Measurements from ENCODE around the gene PCSK4. TPM values are rescaled to one million over a fixed set of nuclear protein-coding genes. Genes with fewer than 3 reads are reported as not detected.

Gene PCSK4
- polyA plus RNA-seq, 1 experiment: 1.3 TPM

DNA sequence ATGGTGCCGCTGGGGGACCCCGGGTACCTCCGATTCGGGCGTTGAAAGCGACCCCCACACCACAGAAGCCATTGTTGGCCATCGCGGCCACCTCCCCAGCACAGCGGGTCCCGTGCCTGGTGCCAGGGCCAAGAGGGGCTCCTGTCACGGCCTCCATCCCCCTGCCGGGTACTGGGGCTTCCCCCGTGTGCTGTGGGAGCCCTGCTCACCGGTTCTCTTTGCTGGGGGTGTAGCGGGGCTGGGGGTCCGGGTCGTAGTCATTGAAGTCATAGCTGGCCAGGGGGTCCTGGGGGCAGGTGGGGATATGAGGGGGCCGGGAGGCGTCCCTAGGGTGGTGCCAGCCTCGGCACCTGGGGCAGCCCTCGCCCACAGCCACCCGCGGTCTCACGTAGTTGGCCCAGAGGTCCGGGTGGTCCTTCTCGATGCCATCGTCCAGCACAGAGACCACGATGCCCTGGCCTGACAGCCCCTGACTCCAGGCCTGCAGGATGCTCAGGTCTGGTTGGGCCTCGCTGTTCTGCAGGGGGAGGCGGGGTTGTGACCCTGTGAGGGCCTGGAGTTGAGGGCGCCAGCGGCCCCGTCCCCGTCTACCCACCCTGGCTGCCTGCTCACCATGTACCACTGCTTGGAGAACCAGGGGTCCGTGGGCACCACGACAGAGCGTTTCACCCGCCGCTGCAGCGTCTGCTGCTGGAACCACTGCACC is 2.4 kb downstream of the PCSK4 start:
- TF ChIP-seq CTCF (IDR thresholded peaks at IDR 0.05; ENCODE audit: insufficient read depth, low read depth, low read length): no peak
- Histone ChIP-seq H3K4me3 (ENCODE audit: low read depth, low read length) (no peak overlapping the region), H3K36me3 (ENCODE audit: control insufficient read depth, insufficient read depth, low read length) (no peaks in the 10 kb centered on the region), H3K27me3 (ENCODE audit: control insufficient read depth, insufficient read depth, low read length) (peaks cover 4% of the 10 kb centered on the region)
- no peak for DNase-seq (ENCODE audit: low read depth)
- ChIA-PET CTCF (no interaction called here), POLR2A (no interaction called here)

GRCh38 chr19:1486720-1487575 is 3.2 kb downstream of the PCSK4 start:
- ChIA-PET POLR2A (no interaction called here), CTCF (no interaction called here)
- Histone ChIP-seq H3K27me3 (ENCODE audit: control insufficient read depth, insufficient read depth, low read length) (peaks cover 4% of the 10 kb centered on the region), H3K36me3 (ENCODE audit: control insufficient read depth, insufficient read depth, low read length) (no peaks in the 10 kb centered on the region), H3K4me3 (ENCODE audit: low read depth, low read length) (no peak overlapping the region)
- no peak for TF ChIP-seq CTCF (IDR thresholded peaks at IDR 0.05; ENCODE audit: insufficient read depth, low read depth, low read length)
- DNase-seq (ENCODE audit: low read depth): no peak

GRCh38 chr19:1483979-1484428 is 6.1 kb downstream of the PCSK4 start:
- TF ChIP-seq CTCF (IDR thresholded peaks at IDR 0.05; ENCODE audit: insufficient read depth, low read depth, low read length): no peak
- Histone ChIP-seq H3K27me3 (ENCODE audit: control insufficient read depth, insufficient read depth, low read length) (no peaks in the 10 kb centered on the region), H3K36me3 (ENCODE audit: control insufficient read depth, insufficient read depth, low read length) (no peaks in the 10 kb centered on the region), H3K4me3 (ENCODE audit: low read depth, low read length) (no peak overlapping the region)
- DNase-seq (ENCODE audit: low read depth): no peak
- CTCF ChIA-PET: no interaction called here
- POLR2A ChIA-PET: no interaction called here

DNA sequence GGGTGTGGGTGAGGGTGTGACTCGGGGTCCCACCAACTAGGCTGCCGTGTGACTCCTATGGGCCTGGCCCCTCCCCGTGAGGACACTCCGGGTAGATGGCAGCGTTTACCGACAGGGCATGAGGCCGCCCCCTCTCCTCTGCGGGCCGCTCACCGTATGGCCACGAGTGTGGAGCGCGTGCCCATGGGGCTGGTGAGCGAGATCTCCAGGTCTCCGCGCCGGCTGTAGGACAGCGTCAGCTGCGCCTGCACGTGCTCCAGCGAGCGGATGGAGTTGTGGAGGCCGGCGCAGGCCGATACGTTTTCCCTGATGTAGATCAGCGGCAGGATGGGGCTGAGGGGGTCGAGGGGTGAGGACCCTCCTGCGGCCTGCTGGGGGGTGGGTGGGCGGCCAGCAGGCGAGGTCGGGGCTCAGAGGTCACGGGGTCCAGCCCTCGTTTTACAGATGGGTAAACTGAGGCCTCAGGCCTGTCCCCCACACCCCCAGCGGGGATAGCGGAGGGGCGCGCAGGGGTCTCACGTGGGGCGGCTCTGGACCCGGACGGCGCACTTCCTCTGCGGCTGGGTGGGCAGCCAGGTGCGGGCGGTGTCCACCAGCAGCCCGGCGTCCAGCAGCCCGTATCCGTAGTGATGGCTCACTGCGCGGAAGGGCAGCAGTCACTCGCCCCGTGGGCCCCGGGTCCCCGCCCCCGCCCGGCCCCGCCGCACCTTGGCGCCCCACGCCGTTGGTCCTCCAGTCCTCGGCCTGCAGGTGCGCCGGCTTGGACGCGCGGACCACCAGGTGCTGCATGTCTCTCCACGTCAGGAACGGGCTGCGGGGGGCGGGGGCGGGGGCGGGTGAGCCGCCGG is 6.8 kb downstream of the PCSK4 start:
- TF ChIP-seq CTCF (IDR thresholded peaks at IDR 0.05; ENCODE audit: insufficient read depth, low read depth, low read length): no peak
- POLR2A ChIA-PET: no interaction called here
- DNase-seq (ENCODE audit: low read depth): no peak
- CTCF ChIA-PET: no interaction called here
- no peaks in the 10 kb centered on the region for H3K36me3 ChIP-seq (ENCODE audit: control insufficient read depth, insufficient read depth, low read length)
- H3K27me3 ChIP-seq (ENCODE audit: control insufficient read depth, insufficient read depth, low read length): no peaks in the 10 kb centered on the region
- H3K4me3 ChIP-seq (ENCODE audit: low read depth, low read length): no peak overlapping the region

Data from BJ (cell line).